Measurements from ENCODE around the gene KLHL26. TPM values are rescaled to one million over a fixed set of nuclear protein-coding genes. Genes with fewer than 3 reads are reported as not detected.

Gene KLHL26
- polyA plus RNA-seq, 2 of the 4 experiments (the other 2 are of a cell fraction) = 1.1 to 2.0 TPM

GRCh38 chr19:18650468-18651041 is 13.7 kb downstream of the KLHL26 start:
- Histone ChIP-seq H3K4me3 (no peak overlapping the region), H3K4me2 (no peak overlapping the region), H3K27ac (no peak overlapping the region), H3K9me3 (no peaks in the 10 kb centered on the region), H3K4me1 (no peaks in the 10 kb centered on the region)
- FAIRE-seq (no peak), DNase-seq (ENCODE audit: low read depth in 1 of 2, low spot score in 1 of 2) (no peak), ATAC-seq (no peak)
- 77% methylated on average over 12 of the region's 34 CpGs for WGBS (ENCODE audit: missing lambda C conversion rate)
- CTCF ChIA-PET = no interaction called here
- TF ChIP-seq HOXB13 (CRISPR knock-in tag; IDR thresholded peaks at IDR 0.05; ENCODE audit: low read depth) (no peak), TFCP2L1 (CRISPR knock-in tag; IDR thresholded peaks at IDR 0.05) (no peak), MYC (IDR thresholded peaks at IDR 0.05; ENCODE audit: borderline replicate concordance, low read length) (no peak), KDM1A (IDR thresholded peaks at IDR 0.05; ENCODE audit: low read depth) (no peak), JUN (IDR thresholded peaks at IDR 0.05) (no peak), E2F6 (IDR thresholded peaks at IDR 0.05; ENCODE audit: borderline replicate concordance, low read depth) (no peak), HEYL (CRISPR knock-in tag; IDR thresholded peaks at IDR 0.05) (no peak), NFE2L2 (conservative IDR thresholded peaks at IDR 0.05; ENCODE audit: low read length) (no peak), RARB (CRISPR knock-in tag; IDR thresholded peaks at IDR 0.05) (no peak)
- POLR2A ChIA-PET = no interaction called here

- ChIA-PET POLR2A (no interaction called here), CTCF (no interaction called here)
- Histone ChIP-seq H3K27ac (no peak overlapping the region), H3K4me1 (no peaks in the 10 kb centered on the region), H3K4me3 (no peak overlapping the region), H3K9me3 (no peaks in the 10 kb centered on the region), H3K4me2 (no peak overlapping the region)
- DNase-seq (ENCODE audit: low read depth in 1 of 2, low spot score in 1 of 2) = no peak
- TF ChIP-seq FOSB (CRISPR knock-in tag; IDR thresholded peaks at IDR 0.05) (no peak), NPAS2 (CRISPR knock-in tag; IDR thresholded peaks at IDR 0.05; ENCODE audit: borderline replicate concordance) (no peak), MYC (IDR thresholded peaks at IDR 0.05; ENCODE audit: borderline replicate concordance, low read length) (no peak), FOXS1 (CRISPR knock-in tag; IDR thresholded peaks at IDR 0.05) (no peak), PHF8 (IDR thresholded peaks at IDR 0.05; ENCODE audit: borderline replicate concordance, low read depth) (no peak), RAD21 (conservative IDR thresholded peaks at IDR 0.05 in 1 of 2, IDR thresholded peaks at IDR 0.05 in 1 of 2) (no peak), GATA3 (IDR thresholded peaks at IDR 0.05; ENCODE audit: borderline replicate concordance) (no peak), HEYL (CRISPR knock-in tag; IDR thresholded peaks at IDR 0.05) (no peak), NFE2L2 (conservative IDR thresholded peaks at IDR 0.05; ENCODE audit: low read length) (no peak), JUNB (IDR thresholded peaks at IDR 0.05) (no peak), PBX3 (IDR thresholded peaks at IDR 0.05) (no peak), CHD2 (IDR thresholded peaks at IDR 0.05; ENCODE audit: low read length, partially characterized antibody) (no peak), HOXB5 (CRISPR knock-in tag; IDR thresholded peaks at IDR 0.05) (no peak)
- no peak for FAIRE-seq
- peak in 1 of 2 experiments; percentile 31; a peak in 3 of 6 replicates for ATAC-seq
- WGBS (ENCODE audit: missing lambda C conversion rate) = 100% methylated on average over 1 of the region's 1 CpG
Measured at GRCh38 chr19:18651300-18651699, 14.5 kb downstream of the KLHL26 start.

- FAIRE-seq (no peak), ATAC-seq (peak in 1 of 2 experiments; percentile 20; a peak in 1 of 6 replicates), DNase-seq (ENCODE audit: low read depth in 1 of 2, low spot score in 1 of 2) (no peak)
- ChIA-PET CTCF (interaction anchor here (0.7 to 0.8 kb wide), 2 partner anchors 20 to 133 kb away, joined by 3 read pairs; no protein-coding TSS in a partner anchor), POLR2A (no interaction called here)
- 70% methylated on average over 3 of the region's 6 CpGs for WGBS (ENCODE audit: missing lambda C conversion rate)
- H3K4me1 ChIP-seq = no peaks in the 10 kb centered on the region
- no peak overlapping the region for H3K27ac ChIP-seq
- H3K9me3 ChIP-seq = no peaks in the 10 kb centered on the region
- TF ChIP-seq MAZ (IDR thresholded peaks at IDR 0.05; ENCODE audit: borderline replicate concordance, low read depth, low read length) (no peak), HES2 (IDR thresholded peaks at IDR 0.05) (no peak), RCOR1 (IDR thresholded peaks at IDR 0.05; ENCODE audit: low read depth, low read length) (no peak), KDM1A (IDR thresholded peaks at IDR 0.05; ENCODE audit: low read depth) (no peak), RNF2 (IDR thresholded peaks at IDR 0.05; ENCODE audit: borderline replicate concordance, low read depth) (no peak), ELK1 (IDR thresholded peaks at IDR 0.05; ENCODE audit: low read depth, low read length) (no peak)
- H3K4me2 ChIP-seq = no peak overlapping the region
- no peak overlapping the region for H3K4me3 ChIP-seq
Measured at GRCh38 chr19:18651733-18652132, 14.9 kb downstream of the KLHL26 start.

Measured in A549 (cell line).